Subcutaneous adipose tissue (tissue), 4 donors: ENCODE measurements around the gene NUB1. TPM values are rescaled to one million over a fixed set of nuclear protein-coding genes. Genes with fewer than 3 reads are reported as not detected.

Experiments used
- total RNA-seq, 4 donors: library from RNA; depleted of rRNA; stranded (reverse); fragments of >200 nt; gene quantifications; one replicate each; pipeline ENCODE4 v1.1.0, GENCODE V29; 2016
- TF ChIP-seq, protein P1 (sequence below): fragments of 450-650 bp; IDR thresholded peaks from one replicate; pipeline ENCODE4 v1.5.1; 2016; ENCODE audit warnings: low read depth, mild to moderate bottlenecking, control low read depth, antibody characterized with exemption, moderate library complexity

NUB1 gene
- total RNA-seq, 4 donors from 2014 or later: 59.2 to 95.4 (median 66.1) TPM

DNA sequence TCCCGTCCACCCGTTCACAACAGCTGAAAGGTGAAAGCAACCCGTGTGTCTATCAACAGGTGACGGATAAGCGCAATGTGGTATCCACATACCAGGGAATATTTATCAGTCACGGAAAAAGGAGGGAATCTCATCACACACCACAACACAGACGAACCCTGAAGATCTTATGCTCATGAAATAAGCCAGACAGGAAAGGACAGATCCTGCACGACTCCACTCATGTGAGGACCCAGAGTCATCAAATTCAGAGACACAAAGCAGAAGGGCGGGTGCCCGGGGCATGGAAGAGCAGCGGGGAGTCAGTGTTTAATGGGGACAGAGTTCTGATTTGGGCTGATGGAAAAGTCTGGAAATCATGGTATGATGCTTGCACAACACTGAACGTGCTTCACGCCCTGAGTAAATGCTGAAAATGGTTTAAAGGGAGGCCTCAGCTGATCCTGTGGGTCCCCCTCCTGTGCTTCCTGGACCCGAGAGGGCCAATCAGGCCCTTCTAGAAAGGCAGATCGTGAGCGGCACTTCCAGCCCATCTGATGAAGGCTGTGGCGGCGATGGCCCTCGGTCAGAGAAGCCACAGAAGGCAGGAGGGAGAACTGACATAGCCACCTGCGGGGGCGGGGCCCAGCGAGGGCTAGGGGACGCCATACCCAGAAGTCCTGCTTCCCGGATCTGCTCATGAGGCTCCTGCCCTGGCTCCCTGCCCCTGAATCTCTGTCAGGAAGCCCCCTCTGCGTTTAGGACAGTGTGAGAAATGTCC lies 49.2 kb downstream of the NUB1 start:
- TF ChIP-seq, protein P1, sequence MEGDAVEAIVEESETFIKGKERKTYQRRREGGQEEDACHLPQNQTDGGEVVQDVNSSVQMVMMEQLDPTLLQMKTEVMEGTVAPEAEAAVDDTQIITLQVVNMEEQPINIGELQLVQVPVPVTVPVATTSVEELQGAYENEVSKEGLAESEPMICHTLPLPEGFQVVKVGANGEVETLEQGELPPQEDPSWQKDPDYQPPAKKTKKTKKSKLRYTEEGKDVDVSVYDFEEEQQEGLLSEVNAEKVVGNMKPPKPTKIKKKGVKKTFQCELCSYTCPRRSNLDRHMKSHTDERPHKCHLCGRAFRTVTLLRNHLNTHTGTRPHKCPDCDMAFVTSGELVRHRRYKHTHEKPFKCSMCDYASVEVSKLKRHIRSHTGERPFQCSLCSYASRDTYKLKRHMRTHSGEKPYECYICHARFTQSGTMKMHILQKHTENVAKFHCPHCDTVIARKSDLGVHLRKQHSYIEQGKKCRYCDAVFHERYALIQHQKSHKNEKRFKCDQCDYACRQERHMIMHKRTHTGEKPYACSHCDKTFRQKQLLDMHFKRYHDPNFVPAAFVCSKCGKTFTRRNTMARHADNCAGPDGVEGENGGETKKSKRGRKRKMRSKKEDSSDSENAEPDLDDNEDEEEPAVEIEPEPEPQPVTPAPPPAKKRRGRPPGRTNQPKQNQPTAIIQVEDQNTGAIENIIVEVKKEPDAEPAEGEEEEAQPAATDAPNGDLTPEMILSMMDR: no peak

DNA sequence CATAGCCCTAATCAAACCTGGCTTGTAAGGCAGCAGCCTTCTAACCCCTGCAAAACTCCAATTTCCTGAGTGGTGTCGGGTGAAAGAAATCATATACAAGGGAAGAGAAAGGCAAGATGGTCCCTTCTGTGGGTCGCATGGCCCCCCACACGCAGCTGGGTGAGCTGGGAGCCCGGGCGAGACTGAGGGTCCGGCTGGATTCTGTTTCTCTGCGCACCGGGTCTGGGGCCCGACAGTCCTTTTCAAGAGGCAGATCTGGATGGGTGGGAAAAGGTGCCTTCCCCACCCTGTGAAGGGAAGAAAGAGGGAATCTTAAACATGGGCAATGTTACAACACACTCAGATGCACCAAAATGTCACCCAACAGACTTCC lies 49.7 kb downstream of the NUB1 start:
- TF ChIP-seq, protein P1: no peak

DNA sequence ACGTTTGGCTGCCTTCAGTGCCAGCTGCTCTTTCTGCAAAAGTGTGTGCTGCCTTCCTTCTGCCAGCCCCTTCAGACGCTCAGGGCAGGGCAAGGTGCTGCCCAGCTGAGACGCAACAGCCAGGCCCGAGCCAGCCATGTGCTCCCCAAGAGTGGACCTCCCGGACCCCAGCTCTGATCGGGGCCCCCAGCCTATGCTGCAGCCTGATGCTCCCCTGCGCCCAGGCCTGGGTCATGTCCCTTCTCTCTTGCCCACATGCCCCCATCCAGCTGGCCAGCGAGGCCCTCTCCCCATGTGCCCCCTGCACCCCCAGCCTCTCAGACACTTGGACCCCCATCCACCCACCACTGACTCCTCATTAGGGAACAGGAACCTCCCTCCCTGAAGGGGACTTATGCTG lies 50.4 kb downstream of the NUB1 start:
- TF ChIP-seq, protein P1: no peak

DNA sequence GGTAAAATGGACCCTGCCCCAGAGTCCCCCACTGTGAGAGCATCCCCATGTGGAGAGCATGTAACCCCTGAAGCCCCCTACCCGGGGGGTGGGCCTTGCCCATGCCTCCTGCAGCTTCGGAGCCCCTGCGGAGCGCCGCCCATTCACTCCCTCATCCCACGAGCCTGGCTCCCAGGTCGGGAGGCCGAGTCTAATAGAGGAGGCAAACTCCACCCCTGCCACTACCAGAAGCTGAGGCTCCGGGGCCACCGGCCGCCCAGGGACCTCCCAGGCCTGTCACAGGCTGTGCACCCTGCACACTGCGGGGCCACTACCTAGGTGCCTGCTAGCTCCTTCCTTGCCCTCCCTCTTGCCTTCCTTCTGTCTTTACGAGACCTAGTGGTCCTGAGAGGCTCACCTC lies 50.8 kb downstream of the NUB1 start:
- TF ChIP-seq, protein P1: no peak

DNA sequence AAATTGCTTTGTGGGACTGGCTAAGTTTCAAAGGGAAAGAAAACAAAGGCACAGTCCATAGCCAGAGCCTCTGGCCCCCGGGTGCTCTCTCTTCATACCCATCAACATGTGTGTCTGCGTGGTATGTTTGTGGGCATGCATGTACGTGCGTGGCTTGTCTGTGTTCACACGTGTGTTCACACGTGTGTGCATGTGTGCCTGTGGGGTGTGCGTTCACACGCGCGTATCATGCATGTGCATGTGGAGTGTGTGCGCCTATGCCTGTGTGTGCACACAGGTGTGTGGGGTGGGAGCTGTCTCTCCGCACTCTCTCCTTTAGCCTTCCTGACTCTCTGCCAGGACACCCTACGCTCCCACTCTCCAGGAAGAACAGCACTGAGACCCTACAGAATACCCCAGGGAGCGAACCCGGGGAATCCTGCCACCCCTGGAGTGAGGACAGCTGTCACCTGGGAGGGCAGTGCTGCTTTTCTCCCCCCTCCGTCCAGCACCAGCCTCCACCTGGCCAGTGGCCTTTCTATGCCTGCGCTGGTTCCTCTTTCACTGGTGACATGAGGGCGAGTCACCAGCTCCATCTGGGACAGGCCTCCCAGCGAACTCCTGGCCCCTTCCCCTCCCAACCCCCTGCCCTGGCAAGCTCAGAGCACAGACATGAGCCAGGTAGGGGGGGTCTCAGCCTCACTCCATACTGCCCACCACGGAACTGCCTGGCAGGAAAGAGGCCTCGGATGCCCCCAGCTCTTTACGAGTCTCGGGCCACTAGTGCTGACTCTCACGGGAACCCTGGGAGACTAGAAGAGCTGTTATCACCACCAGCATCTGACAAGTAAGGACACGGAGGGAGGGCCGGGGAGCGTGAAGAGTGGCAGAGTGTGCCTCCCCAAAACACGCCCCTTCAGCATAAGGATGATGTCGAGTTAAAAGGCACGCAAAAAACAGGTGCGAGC lies 51.7 kb downstream of the NUB1 start:
- TF ChIP-seq, protein P1: no peak

DNA sequence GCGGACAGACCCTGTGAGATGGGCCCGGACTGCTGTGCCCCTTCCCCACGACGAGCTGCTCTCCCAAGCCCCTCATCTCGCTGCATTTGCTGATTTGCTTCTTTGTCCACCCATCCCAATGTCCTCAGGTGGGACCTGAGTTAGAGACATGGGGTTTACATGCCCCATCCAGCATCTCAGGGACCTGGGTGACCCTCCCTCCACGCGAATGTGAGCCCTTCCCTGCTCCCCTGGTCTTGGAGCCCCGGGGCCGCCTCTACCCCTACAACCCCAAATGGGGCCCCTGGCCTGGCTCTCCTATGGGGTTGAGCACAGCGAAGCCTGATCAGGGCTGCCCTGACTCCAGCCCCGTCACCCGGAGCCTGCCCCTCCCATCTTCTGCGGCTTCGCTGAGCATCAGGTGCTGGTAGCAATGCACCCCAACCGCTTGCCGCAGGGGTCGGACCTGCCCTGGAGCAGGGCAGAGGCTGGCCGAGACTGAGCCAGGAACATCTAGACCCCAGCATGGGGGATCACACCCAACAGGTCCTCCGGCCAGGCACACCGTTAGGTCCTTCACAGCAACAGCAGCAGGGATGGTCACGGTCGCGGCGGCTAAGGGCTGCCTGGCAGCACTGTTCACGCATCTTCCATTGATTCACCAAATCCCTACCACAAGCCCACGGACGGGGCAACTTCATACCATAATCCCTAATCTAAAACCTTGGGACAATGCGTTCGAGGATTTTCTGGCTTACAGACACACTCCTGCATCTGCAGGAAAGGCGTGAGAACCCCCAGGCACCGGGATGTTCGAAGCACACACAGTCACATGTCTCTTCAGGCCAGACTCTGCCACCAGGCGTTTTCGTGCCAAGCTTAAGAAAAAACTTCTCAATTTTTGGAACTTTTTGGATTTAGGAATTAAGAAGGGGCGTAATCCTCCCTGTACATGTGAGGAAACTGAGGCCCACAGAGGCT lies 52.7 kb downstream of the NUB1 start:
- TF ChIP-seq, protein P1: no peak
